Activated naive CD4-positive, alpha-beta T cell treated with anti-CD3 and anti-CD28 coated beads, Interleukin-2, amount 10 ng/mL, durations not matched to agents 5 hours and 36 hours (primary cell): Measurements from ENCODE around the gene RGL4. TPM values are rescaled to one million over a fixed set of nuclear protein-coding genes. Genes with fewer than 3 reads are reported as not detected.

Source experiments
- total RNA-seq, 2 experiments: library from RNA; stranded (reverse); gene quantifications; one replicate each; pipeline ENCODE4 v1.2.3, GENCODE V29; 2021

The RGL4 gene, protein sequence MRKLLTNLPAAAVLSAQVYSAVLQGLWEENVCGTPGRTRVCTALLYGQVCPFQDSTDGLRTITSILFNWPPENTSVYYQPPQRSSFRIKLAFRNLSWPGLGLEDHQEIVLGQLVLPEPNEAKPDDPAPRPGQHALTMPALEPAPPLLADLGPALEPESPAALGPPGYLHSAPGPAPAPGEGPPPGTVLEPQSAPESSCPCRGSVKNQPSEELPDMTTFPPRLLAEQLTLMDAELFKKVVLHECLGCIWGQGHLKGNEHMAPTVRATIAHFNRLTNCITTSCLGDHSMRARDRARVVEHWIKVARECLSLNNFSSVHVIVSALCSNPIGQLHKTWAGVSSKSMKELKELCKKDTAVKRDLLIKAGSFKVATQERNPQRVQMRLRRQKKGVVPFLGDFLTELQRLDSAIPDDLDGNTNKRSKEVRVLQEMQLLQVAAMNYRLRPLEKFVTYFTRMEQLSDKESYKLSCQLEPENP
- 10 to 100 TPM; 23.7 to 25.7 TPM for total RNA-seq

DNA sequence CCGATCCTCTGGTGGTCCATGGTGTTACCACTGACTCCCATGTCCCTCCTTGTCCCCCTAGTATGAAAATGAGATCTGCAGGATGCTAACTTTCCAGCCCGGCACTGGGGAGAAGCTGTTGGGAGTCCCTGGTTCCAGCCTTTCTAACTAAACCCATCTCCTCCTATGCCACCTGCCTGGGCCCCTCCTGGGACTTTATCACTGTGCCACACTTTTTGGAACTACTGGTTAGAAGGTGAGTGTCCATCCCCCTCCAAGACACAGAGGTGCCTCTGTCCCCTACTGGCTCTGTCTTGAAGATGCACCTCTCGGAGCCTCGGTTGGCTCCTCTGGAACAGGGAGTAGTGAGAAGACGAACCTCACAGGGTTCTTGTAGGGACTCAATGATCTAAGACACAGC, at the start of gene RGL4:
Gene RGL4, plus strand, starts transcription at position 301 of the 400 bp plus-strand sequence. CDS start 1,018 bp downstream, outside the sequence.

Other genes starting within 250 kb of the RGL4 start
- not detected for gene IGLL1, start 110.7 kb upstream of the RGL4 start, total RNA-seq
- gene DRICH1, start 58.7 kb upstream of the RGL4 start, total RNA-seq: 1 to 10 TPM in 1 of 2 experiments, under 1 TPM in 1; 0.88 to 1.0 TPM
- 1 to 10 TPM; 2.0 to 2.2 TPM for gene ZNF70, start 60.1 kb downstream of the RGL4 start, total RNA-seq
- gene VPREB3, start 63.4 kb downstream of the RGL4 start, total RNA-seq: not detected
- 1 to 10 TPM; 2.2 to 3.6 TPM for gene C22orf15, start 72.0 kb downstream of the RGL4 start, total RNA-seq
- 10 to 100 TPM; 64.1 to 70.9 TPM for gene CHCHD10, start 77.0 kb downstream of the RGL4 start, total RNA-seq
- gene MMP11, start 81.8 kb downstream of the RGL4 start, total RNA-seq: 1 to 10 TPM; 1.0 to 1.2 TPM
- gene SMARCB1, start 96.0 kb downstream of the RGL4 start, total RNA-seq: 10 to 100 TPM; 71.0 to 78.1 TPM
- 10 to 100 TPM; 10.2 to 12.0 TPM for gene DERL3, start 148.0 kb downstream of the RGL4 start, total RNA-seq
- gene SLC2A11, start 166.9 kb downstream of the RGL4 start, total RNA-seq: 10 to 100 TPM; 10.0 to 13.7 TPM
- gene MIF, start 203.4 kb downstream of the RGL4 start, total RNA-seq: 100 to 1,000 TPM; 974 to 985 TPM